PFSK-1 (cell line): Measurements from ENCODE around the gene PIGR.

Source experiments
- REST ChIP-seq, 2 experiments: IDR thresholded peaks; 2 replicates each; pipeline versions ENCODE4 v1.6.1 to v1.8.0; 2011 to 2012; ENCODE audit warnings: low read depth in 2 of 2, low read length in 2 of 2, control low read depth in 1 of 2, inconsistent platforms in 1 of 2, mild to moderate bottlenecking in 1 of 2, moderate library complexity in 1 of 2; ENCODE audit not compliant: insufficient read depth in 1 of 2
- SIN3A ChIP-seq: IDR thresholded peaks from 2 replicates; pipeline ENCODE4 v1.6.1; 2012; ENCODE audit warnings: mild to moderate bottlenecking, low read length, moderate library complexity, borderline replicate concordance; ENCODE audit not compliant: insufficient read depth

GRCh38 chr1:206937425-206937824, 8.8 kb downstream of the PIGR start:
- no peak for TF ChIP-seq SIN3A
- TF ChIP-seq REST (IDR thresholded peaks at IDR 0.05; ENCODE audit: insufficient read depth in 1 of 2, low read depth in 2 of 2, low read length in 2 of 2), result no peak
